Skeletal muscle satellite cell (primary cell): ENCODE results near the gene EMP3.
"Not testable (repeated sequence)": the region's sequence is repeated elsewhere in the genome, so short reads cannot be mapped to it uniquely, and the experiment has no call there.

ENCODE experiments used
- H3K27me3 ChIP-seq: 2 replicates; pipeline ENCODE4 v1.7.0; 2013; ENCODE audit warnings: low read length; ENCODE audit not compliant: control insufficient read depth, insufficient read depth
- H3K36me3 ChIP-seq: 2 replicates; pipeline ENCODE4 v1.7.0; 2013; ENCODE audit warnings: mild to moderate bottlenecking, control low read depth, low read length; ENCODE audit not compliant: insufficient read depth
- H3K4me1 ChIP-seq: 2 replicates; pipeline ENCODE4 v1.7.0; 2013; ENCODE audit warnings: low read length; ENCODE audit not compliant: control insufficient read depth, insufficient read depth
- H3K4me2 ChIP-seq: 2 replicates; pipeline ENCODE4 v1.7.0; 2013; ENCODE audit warnings: mild to moderate bottlenecking, low read length
- H3K4me3 ChIP-seq: 2 replicates; pipeline ENCODE4 v1.7.0; 2013; ENCODE audit warnings: low read length
- H3K9ac ChIP-seq: 2 replicates; pipeline ENCODE4 v1.7.0; 2013; ENCODE audit warnings: mild to moderate bottlenecking, low read depth, low read length, moderate library complexity
- H3K9me3 ChIP-seq: replicated peaks from 2 replicates; pipeline ENCODE4 v1.7.0; 2013; ENCODE audit warnings: mild to moderate bottlenecking, control low read depth, low read length

Gene EMP3

DNA sequence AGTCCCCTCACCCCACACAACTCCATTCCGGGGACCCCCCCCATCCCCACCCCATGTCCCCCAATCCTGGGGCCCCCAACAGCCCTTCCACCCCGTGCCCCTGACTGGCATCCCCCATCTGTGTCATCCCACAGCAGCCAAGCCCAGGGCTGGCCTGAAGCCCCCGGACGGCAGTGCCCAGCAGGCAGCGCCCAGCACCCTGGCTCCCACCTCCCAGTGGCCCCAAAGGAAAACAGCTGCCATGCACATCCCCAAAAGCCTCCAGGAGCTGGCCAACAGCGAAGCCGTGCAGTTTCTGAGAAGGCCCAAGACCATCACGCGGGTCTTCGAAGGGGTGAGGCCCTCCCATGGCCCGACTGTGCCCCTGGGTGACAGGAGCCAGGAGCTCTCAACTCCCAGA is 40.2 kb downstream of the EMP3 start:
- no peak overlapping the region for H3K4me2 ChIP-seq
- H3K9me3 ChIP-seq, result no peaks in the 10 kb centered on the region
- H3K36me3 ChIP-seq, result no peaks in the 10 kb centered on the region
- H3K9ac ChIP-seq, result no peak overlapping the region
- no peak overlapping the region for H3K4me3 ChIP-seq
- H3K27me3 ChIP-seq, result peaks cover 7% of the 10 kb centered on the region
- peaks cover 13% of the 10 kb centered on the region for H3K4me1 ChIP-seq

- peaks cover 7% of the 10 kb centered on the region for H3K27me3 ChIP-seq
These were observed 42.5 kb downstream of the EMP3 start for GRCh38 chr19:48367855-48368254.

GRCh38 chr19:48368936-48369335 is 43.6 kb downstream of the EMP3 start:
- Histone ChIP-seq H3K9me3 (no peaks in the 10 kb centered on the region), H3K9ac (no peak overlapping the region), H3K4me3 (no peak overlapping the region), H3K36me3 (no peaks in the 10 kb centered on the region), H3K4me1 (peaks cover 11% of the 10 kb centered on the region), H3K4me2 (no peak overlapping the region), H3K27me3 (peaks cover 7% of the 10 kb centered on the region)

More at GRCh38 chr19:48367855-48368254, 42.5 kb downstream of the EMP3 start:
- Histone ChIP-seq H3K9me3 (no peaks in the 10 kb centered on the region), H3K36me3 (no peaks in the 10 kb centered on the region), H3K4me2 (no peak overlapping the region), H3K9ac (no peak overlapping the region), H3K4me3 (no peak overlapping the region), H3K4me1 (peaks cover 14% of the 10 kb centered on the region)

GRCh38 chr19:48370955-48371354 is 45.6 kb downstream of the EMP3 start:
- no peaks in the 10 kb centered on the region for H3K36me3 ChIP-seq
- H3K9me3 ChIP-seq, result no peaks in the 10 kb centered on the region

DNA sequence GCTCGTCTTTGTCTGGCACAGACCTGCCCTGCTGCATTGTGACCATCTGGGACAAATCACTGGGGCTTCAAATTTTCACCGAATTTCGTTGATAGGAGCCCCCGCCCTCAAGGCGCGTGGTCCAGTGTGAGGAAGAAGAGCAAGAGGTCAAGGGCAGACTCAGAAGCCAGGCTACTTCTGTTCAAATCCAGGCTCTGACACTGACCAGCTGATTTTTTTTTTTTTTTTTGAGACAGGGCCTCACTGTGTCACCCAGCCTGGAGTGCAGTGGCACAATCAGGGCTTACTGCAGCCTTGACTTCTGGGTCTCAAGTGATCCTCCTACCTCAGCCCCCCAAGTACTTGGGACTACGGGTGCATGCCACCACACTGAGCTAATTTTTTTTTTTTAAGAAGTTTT is 46.0 kb downstream of the EMP3 start:
- Histone ChIP-seq H3K4me1 (peaks cover 7% of the 10 kb centered on the region), H3K4me3 (no peak overlapping the region), H3K4me2 (no peak overlapping the region), H3K9me3 (no peaks in the 10 kb centered on the region), H3K9ac (no peak overlapping the region), H3K36me3 (no peaks in the 10 kb centered on the region), H3K27me3 (peaks cover 7% of the 10 kb centered on the region)

More at GRCh38 chr19:48370955-48371354, 45.6 kb downstream of the EMP3 start:
- Histone ChIP-seq H3K4me2 (no peak overlapping the region), H3K4me1 (peaks cover 7% of the 10 kb centered on the region), H3K9ac (no peak overlapping the region), H3K4me3 (no peak overlapping the region), H3K27me3 (peaks cover 7% of the 10 kb centered on the region)

- not testable (repeated sequence) for H3K27me3 ChIP-seq
These were observed 46.4 kb downstream of the EMP3 start for GRCh38 chr19:48371771-48372170.

DNA sequence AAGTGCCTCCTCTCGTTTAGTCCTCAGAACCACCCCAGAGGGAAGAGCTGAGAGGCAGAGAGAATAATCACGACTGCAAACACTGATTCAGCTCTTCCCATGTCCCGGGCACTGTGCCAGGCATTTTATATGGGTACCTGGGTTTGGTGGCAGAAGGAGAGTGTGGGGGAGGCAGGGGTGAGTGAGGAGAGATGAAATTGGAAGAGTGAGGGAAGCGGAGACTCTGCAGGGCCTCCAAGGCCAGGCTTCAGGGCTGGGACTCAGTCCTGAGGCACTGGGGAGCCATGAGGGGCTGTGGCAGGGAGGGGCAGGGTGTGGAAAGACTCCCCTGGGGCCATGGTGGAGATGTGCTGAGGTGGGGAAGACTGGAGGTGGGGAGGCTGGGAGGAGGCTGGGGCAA is 47.6 kb downstream of the EMP3 start:
- Histone ChIP-seq H3K4me3 (no peak overlapping the region), H3K9ac (no peak overlapping the region), H3K9me3 (no peaks in the 10 kb centered on the region), H3K4me1 (peaks cover 7% of the 10 kb centered on the region), H3K4me2 (no peak overlapping the region), H3K27me3 (peaks cover 7% of the 10 kb centered on the region), H3K36me3 (no peaks in the 10 kb centered on the region)

More at GRCh38 chr19:48371771-48372170, 46.4 kb downstream of the EMP3 start:
- H3K36me3 ChIP-seq, H3K4me2 ChIP-seq, H3K4me1 ChIP-seq, H3K9ac ChIP-seq, H3K9me3 ChIP-seq, H3K4me3 ChIP-seq: not testable (repeated sequence)

DNA sequence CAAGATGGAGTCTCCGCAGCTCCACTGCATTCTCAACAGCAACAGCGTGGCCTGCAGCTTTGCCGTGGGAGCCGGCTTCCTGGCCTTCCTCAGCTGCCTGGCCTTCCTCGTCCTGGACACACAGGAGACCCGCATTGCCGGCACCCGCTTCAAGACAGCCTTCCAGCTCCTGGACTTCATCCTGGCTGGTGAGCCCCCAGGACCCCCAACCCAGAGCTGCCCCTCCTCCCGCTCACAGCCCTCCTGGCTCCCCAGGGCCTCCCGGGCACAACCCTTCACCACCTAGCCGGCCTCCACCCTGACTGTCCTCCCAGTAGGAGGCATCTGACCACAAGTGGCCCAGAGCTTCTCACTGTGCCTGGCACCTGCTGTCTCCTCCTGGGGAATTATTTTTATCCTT is 48.2 kb downstream of the EMP3 start:
- Histone ChIP-seq H3K4me3 (no peak overlapping the region), H3K9me3 (no peaks in the 10 kb centered on the region), H3K4me2 (no peak overlapping the region), H3K36me3 (no peaks in the 10 kb centered on the region), H3K4me1 (peaks cover 7% of the 10 kb centered on the region), H3K27me3 (peaks cover 7% of the 10 kb centered on the region), H3K9ac (no peak overlapping the region)

- no peaks in the 10 kb centered on the region for H3K9me3 ChIP-seq
These were observed 52.8 kb downstream of the EMP3 start for GRCh38 chr19:48378194-48378570.

DNA sequence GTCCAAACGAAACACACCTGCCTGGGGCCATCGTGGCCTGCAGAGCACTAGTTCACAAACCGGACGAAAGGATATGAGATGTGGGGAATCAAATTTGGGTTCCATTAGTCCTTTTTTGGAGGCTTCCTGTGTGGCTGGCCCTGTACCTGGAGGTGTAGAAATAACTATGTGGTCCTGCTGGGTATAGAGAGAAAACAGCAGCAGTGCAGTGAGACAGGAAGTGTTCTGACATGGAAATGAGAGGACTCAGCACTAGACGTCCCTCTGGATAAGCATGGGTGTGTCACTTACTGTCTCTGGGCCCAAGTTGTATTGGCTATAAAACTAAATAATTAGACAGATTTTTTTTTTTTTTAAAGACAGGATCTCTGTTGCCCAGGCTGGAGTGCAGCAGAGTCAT is 53.7 kb downstream of the EMP3 start:
- H3K4me3 ChIP-seq, result no peak overlapping the region
- no peaks in the 10 kb centered on the region for H3K4me1 ChIP-seq
- no peaks in the 10 kb centered on the region for H3K27me3 ChIP-seq
- peaks cover 20% of the 10 kb centered on the region for H3K36me3 ChIP-seq
- H3K9me3 ChIP-seq, result no peaks in the 10 kb centered on the region
- no peak overlapping the region for H3K9ac ChIP-seq
- H3K4me2 ChIP-seq, result no peak overlapping the region

More at GRCh38 chr19:48378194-48378570, 52.8 kb downstream of the EMP3 start:
- H3K36me3 ChIP-seq, result peaks cover 12% of the 10 kb centered on the region
- no peak overlapping the region for H3K4me2 ChIP-seq
- H3K4me3 ChIP-seq, result no peak overlapping the region
- peaks cover under 1% of the 10 kb centered on the region for H3K4me1 ChIP-seq
- no peaks in the 10 kb centered on the region for H3K27me3 ChIP-seq
- no peak overlapping the region for H3K9ac ChIP-seq
